HEK293 (cell line): Measurements from ENCODE around the gene CDIPT.
A peak's percentile ranks its signal among the peaks of the same experiment; 100 is the strongest.

ENCODE experiments used
- CTCF ChIA-PET: fragments of 350-600 bp; formaldehyde crosslinking; extraction: SDS; loops from one replicate; lab custom pipeline; 2021; ENCODE audit warnings: antibody characterized with exemption; lab: Yijun Ruan, JAX
- POLR2A ChIA-PET: fragments of 300-600 bp; formaldehyde crosslinking; extraction: SDS; loops from one replicate; lab custom pipeline; 2020; ENCODE audit warnings: antibody characterized with exemption, inconsistent platforms; lab: Yijun Ruan, JAX
- H3K27ac ChIP-seq: fragments of 200-500 bp; sonication (Bioruptor generic); 2 replicates; pipeline ENCODE4 v1.5.1; 2014; ENCODE audit warnings: low read depth, low read length, control low read depth, inconsistent platforms; ENCODE audit errors: extremely low read depth
- H3K36me3 ChIP-seq, 2 experiments: fragments of 200-500 bp in 1 of 2; sonication (Bioruptor generic) in 1 of 2; 1 replicate in 1 of 2; 2 replicates in 1 of 2; pipeline ENCODE4 v1.5.1; 2014 to 2017; ENCODE audit warnings: inconsistent platforms in 2 of 2, low read length in 2 of 2; ENCODE audit not compliant: control insufficient read depth in 2 of 2, insufficient read depth in 1 of 2
- H3K4me1 ChIP-seq: fragments of 200-500 bp; sonication (Bioruptor generic); 2 replicates; pipeline ENCODE4 v1.5.1; 2014; ENCODE audit warnings: mild to moderate bottlenecking, low read length, inconsistent platforms; ENCODE audit not compliant: control insufficient read depth, insufficient read depth
- H3K4me3 ChIP-seq: 2 replicates; pipeline ENCODE4 v1.5.1; 2011; ENCODE audit warnings: low read depth, mild to moderate bottlenecking, control low read depth, low read length, moderate library complexity
- H3K9me3 ChIP-seq: fragments of 200-500 bp; sonication (Bioruptor generic); 2 replicates; pipeline ENCODE4 v1.5.1; 2014; ENCODE audit warnings: low read depth, low read length, inconsistent platforms; ENCODE audit not compliant: control insufficient read depth, insufficient read depth
- INSM2 ChIP-seq: fragments of 450-650 bp; formaldehyde crosslinking; IDR thresholded peaks from 2 replicates; pipeline ENCODE4 v1.5.1; 2016; ENCODE audit warnings: missing biosample characterization, missing genetic modification characterization
- KLF17 ChIP-seq: fragments of 450-650 bp; formaldehyde crosslinking; IDR thresholded peaks from 2 replicates; pipeline ENCODE4 v1.5.1; 2016; ENCODE audit warnings: missing biosample characterization, missing genetic modification characterization
- SCRT2 ChIP-seq: fragments of 450-650 bp; formaldehyde crosslinking; IDR thresholded peaks from 2 replicates; pipeline ENCODE4 v1.5.1; 2016; ENCODE audit warnings: missing biosample characterization, missing genetic modification characterization
- TRIM28 ChIP-seq: IDR thresholded peaks from 2 replicates; pipeline ENCODE4 v1.6.1; 2011; ENCODE audit warnings: low read length, control low read depth, borderline replicate concordance
- YY1 ChIP-seq: fragments of 450-650 bp; formaldehyde crosslinking; IDR thresholded peaks from 2 replicates; pipeline ENCODE4 v1.5.1; 2018; ENCODE audit warnings: missing biosample characterization, missing genetic modification characterization
- ZNF18 ChIP-seq: fragments of 450-650 bp; formaldehyde crosslinking; IDR thresholded peaks from 2 replicates; pipeline ENCODE4 v1.5.1; 2016; ENCODE audit warnings: missing biosample characterization, missing genetic modification characterization
- ZNF26 ChIP-seq: fragments of 450-650 bp; formaldehyde crosslinking; IDR thresholded peaks from 2 replicates; pipeline ENCODE4 v1.5.1; 2016; ENCODE audit warnings: missing biosample characterization, missing genetic modification characterization
- ZNF280D ChIP-seq: fragments of 450-650 bp; formaldehyde crosslinking; IDR thresholded peaks from 2 replicates; pipeline ENCODE4 v1.5.1; 2016; ENCODE audit warnings: missing biosample characterization, missing genetic modification characterization
- ZNF335 ChIP-seq: fragments of 450-650 bp; formaldehyde crosslinking; conservative IDR thresholded peaks from 2 replicates; pipeline ENCODE4 v1.5.1; 2016; ENCODE audit warnings: missing biosample characterization, missing genetic modification characterization
- ZNF354C ChIP-seq: fragments of 450-650 bp; formaldehyde crosslinking; IDR thresholded peaks from 2 replicates; pipeline ENCODE4 v1.5.1; 2016; ENCODE audit warnings: missing biosample characterization, missing genetic modification characterization, low read depth, borderline replicate concordance
- ZNF362 ChIP-seq: fragments of 450-650 bp; formaldehyde crosslinking; IDR thresholded peaks from 2 replicates; pipeline ENCODE4 v1.5.1; 2016; ENCODE audit warnings: missing biosample characterization, missing genetic modification characterization
- ZNF398 ChIP-seq: fragments of 450-650 bp; formaldehyde crosslinking; IDR thresholded peaks from 2 replicates; pipeline ENCODE4 v1.5.1; 2017; ENCODE audit warnings: missing biosample characterization, missing genetic modification characterization
- ZNF544 ChIP-seq: fragments of 450-650 bp; formaldehyde crosslinking; IDR thresholded peaks from 2 replicates; pipeline ENCODE4 v1.5.0; 2017; ENCODE audit warnings: missing biosample characterization, missing genetic modification characterization
- ZNF600 ChIP-seq: fragments of 450-650 bp; formaldehyde crosslinking; IDR thresholded peaks from 2 replicates; pipeline ENCODE4 v1.5.1; 2016; ENCODE audit warnings: missing biosample characterization, missing genetic modification characterization
- ZNF610 ChIP-seq: fragments of 450-650 bp; formaldehyde crosslinking; IDR thresholded peaks from 2 replicates; pipeline ENCODE4 v1.5.1; 2016; ENCODE audit warnings: missing biosample characterization, missing genetic modification characterization, borderline replicate concordance
- ZNF654 ChIP-seq: fragments of 450-650 bp; formaldehyde crosslinking; IDR thresholded peaks from 2 replicates; pipeline ENCODE4 v1.5.1; 2016; ENCODE audit warnings: low read depth, missing biosample characterization, missing genetic modification characterization
- ZNF658 ChIP-seq: fragments of 450-650 bp; formaldehyde crosslinking; IDR thresholded peaks from 2 replicates; pipeline ENCODE4; 2016; ENCODE audit warnings: missing biosample characterization, missing genetic modification characterization
- ZNF660 ChIP-seq: fragments of 450-650 bp; IDR thresholded peaks from 2 replicates; pipeline ENCODE4 v1.5.1; 2018; ENCODE audit warnings: missing biosample characterization, mild to moderate bottlenecking, missing genetic modification characterization
- ZSCAN4 ChIP-seq: fragments of 450-650 bp; formaldehyde crosslinking; IDR thresholded peaks from 2 replicates; pipeline ENCODE4 v1.5.1; 2017; ENCODE audit warnings: missing biosample characterization, missing genetic modification characterization

The CDIPT gene

GRCh38 chr16:29868396-29869009, 5.5 kb upstream of the CDIPT start:
- H3K27ac ChIP-seq: no peak overlapping the region
- CTCF ChIA-PET: interaction anchor here (0.5 to 1.5 kb wide), 4 partner anchors 17 to 53 kb away, joined by 3 to 4 read pairs (median 3); partner anchors contain the start of gene PAGR1
- no peaks in the 10 kb centered on the region for H3K9me3 ChIP-seq
- no peaks in the 10 kb centered on the region for H3K4me1 ChIP-seq
- TF ChIP-seq ZNF26: no peak
- peak; percentile 92 for TF ChIP-seq ZNF18
- TF ChIP-seq ZNF280D: no peak
- no peak for TF ChIP-seq TRIM28
- peak; percentile 82 for TF ChIP-seq ZNF600
- 0 out of 2 replicates have a peak, but pooled peaks have one; percentile 22 for TF ChIP-seq ZNF335
- TF ChIP-seq SCRT2 (tag by site-specific recombination): peak; percentile 65
- no peaks in the 10 kb centered on the region for H3K36me3 ChIP-seq
- H3K4me3 ChIP-seq: no peak overlapping the region
- POLR2A ChIA-PET: interaction anchor here (0.6 to 1.8 kb wide), 2 partner anchors 9 to 20 kb away, joined by 3 to 7 read pairs; no protein-coding TSS in a partner anchor

- Histone ChIP-seq H3K36me3 (peaks cover 4 to 23% of the 10 kb centered on the region in 2 experiments; a peak in 2 of 3 replicates), H3K27ac (no peak overlapping the region), H3K4me3 (no peak overlapping the region), H3K9me3 (no peaks in the 10 kb centered on the region), H3K4me1 (no peaks in the 10 kb centered on the region)
- CTCF ChIA-PET: interaction anchor here (0.6 to 2.0 kb wide), 4 partner anchors 12 to 878 kb away, joined by 4 to 7 read pairs (median 4); no protein-coding TSS in a partner anchor
- POLR2A ChIA-PET: interaction anchor here (0.7 to 1.9 kb wide), 4 partner anchors 8 to 167 kb away, joined by 3 to 9 read pairs (median 4); no protein-coding TSS in a partner anchor
- TF ChIP-seq ZNF544 (tag by site-specific recombination) (no peak), KLF17 (tag by site-specific recombination) (no peak), ZNF398 (tag by site-specific recombination) (no peak), ZNF660 (tag by site-specific recombination) (no peak), ZNF658 (tag by site-specific recombination) (no peak), ZNF654 (tag by site-specific recombination) (no peak), YY1 (tag by site-specific recombination) (no peak), ZSCAN4 (tag by site-specific recombination) (no peak), INSM2 (tag by site-specific recombination) (no peak), ZNF610 (tag by site-specific recombination) (no peak), ZNF354C (no peak), ZNF362 (tag by site-specific recombination) (no peak)
Measured at GRCh38 chr16:29864205-29864604, 1.2 kb upstream of the CDIPT start.
